ENCODE data around the gene GDI1. TPM values are rescaled to one million over a fixed set of nuclear protein-coding genes. Genes with fewer than 3 reads are reported as not detected.
A peak's percentile ranks its signal among the peaks of the same experiment; 100 is the strongest.

The GDI1 gene
- total RNA-seq, 2 experiments from 2014 or later, result 92.7 to 95.5 TPM

- no peak overlapping the region for H3K4me3 Mint-ChIP-seq
- H3K36me3 Mint-ChIP-seq (ENCODE audit: low read depth), result peaks cover 25% of the 10 kb centered on the region
- H3K27me3 Mint-ChIP-seq (ENCODE audit: low read depth), result no peaks in the 10 kb centered on the region
- no peak overlapping the region for H3K27ac Mint-ChIP-seq
- DNase-seq (no peak), ATAC-seq (no peak)
- H3K4me1 Mint-ChIP-seq (ENCODE audit: low read depth), result peaks cover 37% of the 10 kb centered on the region
- POLR2A ChIA-PET, result interaction anchor here (0.6 to 2.4 kb wide), 5 partner anchors 29 to 139 kb away, joined by 3 to 8 read pairs (median 4); partner anchors contain the start of gene FAM3A
- no peaks in the 10 kb centered on the region for H3K9me3 Mint-ChIP-seq (ENCODE audit: insufficient read depth)
- CTCF ChIA-PET, result interaction anchor here (1.8 kb wide), 1 partner anchor 39 kb away, joined by 4 read pairs; no protein-coding TSS in a partner anchor
Observed at GRCh38 chrX:154487518-154488290, 50.8 kb downstream of the GDI1 start.

GRCh38 chrX:154488336-154489075, 51.6 kb downstream of the GDI1 start:
- ChIA-PET CTCF (interaction anchor here (1.2 to 1.8 kb wide), 3 partner anchors 29 to 39 kb away, joined by 3 to 7 read pairs (median 4); no protein-coding TSS in a partner anchor), POLR2A (interaction anchor here (0.5 to 1.6 kb wide), 4 partner anchors 11 to 90 kb away, joined by 3 to 4 read pairs (median 4); no protein-coding TSS in a partner anchor)
- no peak overlapping the region for H3K27ac Mint-ChIP-seq
- ATAC-seq (no peak), DNase-seq (no peak)
- H3K36me3 Mint-ChIP-seq (ENCODE audit: low read depth), result peaks cover 22% of the 10 kb centered on the region
- peaks cover 33% of the 10 kb centered on the region for H3K4me1 Mint-ChIP-seq (ENCODE audit: low read depth)
- H3K9me3 Mint-ChIP-seq (ENCODE audit: insufficient read depth), result no peaks in the 10 kb centered on the region
- H3K4me3 Mint-ChIP-seq, result peak overlapping the region; percentile 85
- no peaks in the 10 kb centered on the region for H3K27me3 Mint-ChIP-seq (ENCODE audit: low read depth)

- ATAC-seq (no peak), DNase-seq (no peak)
- Mint-ChIP-seq H3K27ac (peak overlapping the region; percentile 91), H3K36me3 (ENCODE audit: low read depth) (peaks cover 19% of the 10 kb centered on the region), H3K27me3 (ENCODE audit: low read depth) (no peaks in the 10 kb centered on the region), H3K9me3 (ENCODE audit: insufficient read depth) (no peaks in the 10 kb centered on the region), H3K4me1 (ENCODE audit: low read depth) (peaks cover 28% of the 10 kb centered on the region), H3K4me3 (peak overlapping the region; percentile 85)
- ChIA-PET CTCF (interaction anchor here (1.2 to 1.8 kb wide), 4 partner anchors 30 to 90 kb away, joined by 3 to 7 read pairs (median 6); partner anchors contain the start of gene RPL10), POLR2A (interaction anchor here (0.5 to 0.9 kb wide), 6 partner anchors 11 to 91 kb away, joined by 3 to 4 read pairs (median 4); partner anchors contain the start of gene RPL10)
Observed at GRCh38 chrX:154489182-154489581, 52.2 kb downstream of the GDI1 start.

GRCh38 chrX:154490021-154490413, 53.1 kb downstream of the GDI1 start:
- Mint-ChIP-seq H3K4me1 (ENCODE audit: low read depth) (peaks cover 24% of the 10 kb centered on the region), H3K27me3 (ENCODE audit: low read depth) (no peaks in the 10 kb centered on the region), H3K36me3 (ENCODE audit: low read depth) (peaks cover 16% of the 10 kb centered on the region), H3K9me3 (ENCODE audit: insufficient read depth) (no peaks in the 10 kb centered on the region), H3K4me3 (peak overlapping the region; percentile 85), H3K27ac (peak overlapping the region; percentile 91)
- peak; percentile 53 for DNase-seq
- POLR2A ChIA-PET, result interaction anchor here (0.6 to 1.6 kb wide), 7 partner anchors 9 to 91 kb away, joined by 3 to 6 read pairs (median 3); partner anchors contain the start of genes FAM3A and PLXNA3
- peak; percentile 31 for ATAC-seq
- CTCF ChIA-PET, result interaction anchor here (1.2 to 2.2 kb wide), 7 partner anchors 9 to 92 kb away, joined by 3 to 7 read pairs (median 5); partner anchors contain the start of gene RPL10

- ChIA-PET POLR2A (interaction anchor here (0.7 to 1.6 kb wide), 6 partner anchors 9 to 91 kb away, joined by 3 to 6 read pairs (median 3); partner anchors contain the start of genes FAM3A and PLXNA3), CTCF (interaction anchor here (1.2 to 2.2 kb wide), 7 partner anchors 9 to 93 kb away, joined by 3 to 6 read pairs (median 5); partner anchors contain the start of gene RPL10)
- peaks cover 24% of the 10 kb centered on the region for H3K4me1 Mint-ChIP-seq (ENCODE audit: low read depth)
Observed at GRCh38 chrX:154490414-154491083, 53.6 kb downstream of the GDI1 start, which contains the start of gene SLC10A3. Gene SLC10A3 (minus strand): TSS chrX:154490629. CDS start chrX:154488940, 1,689 bp downstream.

More at GRCh38 chrX:154490414-154491083, 53.6 kb downstream of the GDI1 start, which contains the start of gene SLC10A3:
- H3K27me3 Mint-ChIP-seq (ENCODE audit: low read depth), result no peaks in the 10 kb centered on the region
- peak; percentile 92 for DNase-seq
- peak within 1 kb of the TSS; percentile 96 for H3K27ac Mint-ChIP-seq
- H3K4me3 Mint-ChIP-seq, result peak within 1 kb of the TSS; percentile 85
- ATAC-seq, result peak; percentile 92
- no peaks in the 10 kb centered on the region for H3K9me3 Mint-ChIP-seq (ENCODE audit: insufficient read depth)
- H3K36me3 Mint-ChIP-seq (ENCODE audit: low read depth), result peaks cover 13% of the 10 kb centered on the region

Small RNAs within 50 kb of the gene (microRNA-seq; reads per million reads assigned to microRNA genes)
- not detected for gene MIR6858

Other genes with a start within 250 kb of the GDI1 start
- gene OPN1MW2, start 217.4 kb upstream of the GDI1 start, total RNA-seq, result not detected
- not detected for gene OPN1MW3, start 179.6 kb upstream of the GDI1 start, total RNA-seq
- gene TEX28, start 142.0 kb upstream of the GDI1 start, total RNA-seq, result not detected
- 1 to 10 TPM; 1.3 to 1.5 TPM for gene TKTL1, start 141.4 kb upstream of the GDI1 start, total RNA-seq
- 1,000 to 10,000 TPM; 1,371 to 1,454 TPM for gene FLNA, start 62.5 kb upstream of the GDI1 start, total RNA-seq
- 10 to 100 TPM; 65.9 to 66.0 TPM for gene EMD, start 57.9 kb upstream of the GDI1 start, total RNA-seq
- 1,000 to 10,000 TPM; 2,758 to 2,862 TPM for gene RPL10, start 38.8 kb upstream of the GDI1 start, total RNA-seq
- 10 to 100 TPM; 22.5 to 26.5 TPM for gene DNASE1L1, start 27.9 kb upstream of the GDI1 start, total RNA-seq
- gene TAFAZZIN, start 25.6 kb upstream of the GDI1 start, total RNA-seq, result 10 to 100 TPM; 76.5 to 77.4 TPM
- gene ATP6AP1, start 8.5 kb upstream of the GDI1 start, total RNA-seq, result 10 to 100 TPM; 41.5 to 43.5 TPM
- gene FAM50A, start 7.0 kb downstream of the GDI1 start, total RNA-seq, result 10 to 100 TPM; 62.7 to 63.5 TPM
- gene PLXNA3, start 21.1 kb downstream of the GDI1 start, total RNA-seq, result 10 to 100 TPM; 48.9 to 53.6 TPM
- gene LAGE3, start 42.1 kb downstream of the GDI1 start, total RNA-seq, result 10 to 100 TPM; 49.6 to 51.0 TPM
- 10 to 100 TPM; 52.1 to 54.0 TPM for gene UBL4A, start 49.5 kb downstream of the GDI1 start, total RNA-seq
- gene SLC10A3, start 53.5 kb downstream of the GDI1 start, total RNA-seq, result 10 to 100 TPM; 29.1 to 30.8 TPM
- gene FAM3A, start 79.1 kb downstream of the GDI1 start, total RNA-seq, result 10 to 100 TPM; 28.5 to 31.6 TPM
- gene G6PD, start 109.7 kb downstream of the GDI1 start, total RNA-seq, result 100 to 1,000 TPM; 133 to 135 TPM
- gene IKBKG, start 110.5 kb downstream of the GDI1 start, total RNA-seq, result 10 to 100 TPM; 51.1 to 56.0 TPM
- gene CTAG1A, start 148.0 kb downstream of the GDI1 start, total RNA-seq, result not detected
- not detected for gene CTAG1B, start 182.1 kb downstream of the GDI1 start, total RNA-seq
- gene CTAG2, start 216.4 kb downstream of the GDI1 start, total RNA-seq, result not detected